ENCODE measurements around the gene APBB1IP.
"Not testable (repeated sequence)": the region's sequence is repeated elsewhere in the genome, so short reads cannot be mapped to it uniquely, and the experiment has no call there.

APBB1IP gene

DNA sequence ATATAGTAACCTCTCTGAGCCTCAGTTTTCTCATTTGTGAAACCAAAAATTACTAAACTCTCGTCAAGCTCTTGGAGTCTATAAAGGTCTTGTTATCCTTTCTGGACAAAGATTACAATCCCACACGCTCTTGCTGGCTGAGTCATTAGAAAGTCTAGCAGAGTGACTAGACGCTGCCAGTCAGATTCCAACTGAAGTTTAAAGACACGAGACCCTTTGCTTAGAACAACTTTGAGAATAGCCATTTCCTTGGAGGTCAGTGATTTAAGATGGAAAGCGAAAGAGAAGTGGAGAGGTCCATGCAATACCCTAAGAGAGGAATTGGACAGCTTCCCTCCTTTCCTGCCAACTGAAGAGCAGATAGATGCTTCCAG is 119.5 kb downstream of the APBB1IP start:
- no peak for DNase-seq (ENCODE audit: low spot score)

GRCh38 chr10:26566525-26567350 is 128.6 kb downstream of the APBB1IP start:
- no peak for DNase-seq (ENCODE audit: low spot score)

DNA sequence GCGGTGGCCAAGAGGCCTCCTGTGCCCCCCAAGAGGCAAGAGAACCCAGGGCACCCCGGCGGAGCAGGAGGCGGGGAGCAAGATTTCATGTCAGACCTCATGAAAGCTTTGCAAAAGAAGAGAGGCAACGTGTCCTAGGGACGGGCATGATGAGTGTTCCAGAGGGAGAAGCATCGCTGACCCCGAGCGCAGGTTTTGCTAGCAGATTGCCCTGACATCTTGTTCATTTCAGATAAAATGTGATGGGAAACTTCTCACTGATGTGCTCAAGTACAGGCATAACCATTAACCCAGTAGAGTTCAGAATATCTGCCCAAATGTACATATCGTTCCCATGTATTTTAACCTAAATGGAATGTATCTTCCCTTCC is 129.2 kb downstream of the APBB1IP start:
- no peak for DNase-seq (ENCODE audit: low spot score)

- no peak for DNase-seq (ENCODE audit: low spot score)
Measured at GRCh38 chr10:26571655-26572054, 133.5 kb downstream of the APBB1IP start.

- DNase-seq (ENCODE audit: low spot score), result no peak
Measured at GRCh38 chr10:26573674-26574073, 135.5 kb downstream of the APBB1IP start.

GRCh38 chr10:26574783-26575182 is 136.6 kb downstream of the APBB1IP start:
- DNase-seq (ENCODE audit: low spot score), result no peak

DNA sequence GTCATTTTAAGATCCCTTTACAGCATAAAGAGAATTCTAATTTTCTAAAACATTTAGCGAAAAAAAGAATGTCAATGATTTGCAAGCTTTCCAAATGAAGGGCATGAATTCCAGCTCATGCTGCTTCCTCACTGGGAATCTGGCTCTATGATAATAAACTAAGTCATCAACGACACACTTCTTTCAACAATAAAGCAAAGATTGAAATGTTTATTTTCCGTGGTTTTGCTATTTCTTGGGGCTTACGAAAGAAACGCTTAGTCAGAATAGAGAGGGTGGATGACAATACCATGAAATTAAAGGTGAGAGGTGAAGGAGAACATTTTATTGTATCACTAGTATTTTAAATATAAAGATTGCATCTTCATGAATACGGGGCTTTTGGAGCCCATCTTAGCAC is 140.2 kb downstream of the APBB1IP start:
- DNase-seq (ENCODE audit: low spot score), result not testable (repeated sequence)

DNA sequence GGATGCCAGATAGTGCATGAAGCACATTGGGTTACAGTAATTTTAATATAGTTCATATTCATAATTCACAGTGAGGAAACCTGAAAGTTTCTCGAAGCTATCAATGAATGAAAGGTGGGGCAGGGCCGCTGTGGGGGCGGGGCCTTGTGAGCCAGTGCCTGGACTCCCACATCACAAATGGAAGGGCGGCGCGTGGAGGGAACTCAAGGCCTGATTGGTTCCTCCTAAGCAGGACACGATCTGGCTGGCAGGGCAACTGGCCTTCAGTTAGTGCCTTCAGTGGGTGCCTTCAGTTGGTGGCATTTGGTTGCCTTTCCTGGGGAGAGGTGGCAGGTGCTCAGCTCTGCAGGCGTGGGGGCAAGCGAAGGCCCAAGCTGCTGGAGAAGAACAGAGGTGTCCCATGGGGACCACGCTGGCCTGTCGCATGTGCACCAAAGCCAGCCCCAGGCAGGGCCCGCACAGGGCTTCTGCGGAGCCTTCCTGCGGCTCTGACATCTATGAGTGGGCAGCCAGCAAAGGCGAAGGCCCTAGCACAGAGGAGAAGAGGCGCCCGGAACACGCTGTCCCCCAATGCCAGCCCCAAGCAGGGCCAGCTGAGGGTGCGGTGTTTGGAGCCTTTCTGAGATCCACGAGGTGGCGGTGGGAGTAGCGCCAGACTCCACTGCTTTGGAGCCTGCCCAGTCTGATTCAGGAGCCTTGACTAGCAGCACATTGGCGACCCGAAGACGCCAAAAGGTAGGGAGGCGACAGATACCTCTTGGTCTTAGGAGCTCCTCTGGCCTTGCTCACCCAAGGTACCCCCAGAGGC is 141.3 kb downstream of the APBB1IP start:
- no peak for DNase-seq (ENCODE audit: low spot score)

- no peak for DNase-seq (ENCODE audit: low spot score)
Measured at GRCh38 chr10:26586211-26586610, 148.1 kb downstream of the APBB1IP start.

DNA sequence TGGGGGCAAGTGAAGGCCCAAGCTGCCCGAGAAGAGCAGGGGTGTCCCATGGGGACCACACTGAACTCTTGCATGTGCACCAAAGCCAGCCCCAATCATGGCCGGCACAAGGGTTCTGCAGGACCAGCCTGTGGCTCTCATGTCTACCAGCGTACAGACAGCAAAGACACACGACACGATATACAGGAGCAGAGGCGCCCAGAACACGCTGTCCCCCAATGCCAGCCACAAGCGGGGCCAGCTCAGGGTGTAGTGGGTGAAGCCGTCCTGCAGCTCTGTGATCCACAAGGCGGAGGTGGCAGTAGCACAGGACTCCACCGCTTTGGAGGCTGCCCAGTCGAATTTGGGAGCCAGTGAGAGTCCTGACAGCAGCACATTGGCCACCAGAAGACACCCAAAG is 150.5 kb downstream of the APBB1IP start:
- no peak for DNase-seq (ENCODE audit: low spot score)

GRCh38 chr10:26589813-26590212 is 151.7 kb downstream of the APBB1IP start:
- DNase-seq (ENCODE audit: low spot score), result not testable (repeated sequence)

DNA sequence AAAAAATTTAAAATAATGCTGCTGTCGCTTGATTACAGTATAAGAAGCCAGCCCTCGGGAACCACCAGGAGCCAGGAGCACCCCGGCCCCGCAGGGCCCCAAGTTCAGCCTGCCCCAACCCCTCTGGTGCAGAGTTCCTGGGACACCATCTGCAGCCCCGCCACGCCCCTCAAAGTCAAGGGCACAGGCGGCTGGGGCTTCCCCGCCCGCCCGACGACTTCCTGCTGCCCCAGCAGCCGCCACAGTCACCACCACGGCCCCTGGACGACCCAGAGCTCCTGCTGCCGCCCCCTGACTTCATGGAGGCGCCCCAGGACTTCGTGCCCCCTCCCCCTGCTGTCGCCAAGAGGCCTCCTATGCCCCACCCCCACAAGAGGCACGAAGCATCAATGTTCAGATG is 155.8 kb downstream of the APBB1IP start:
- no peak for DNase-seq (ENCODE audit: low spot score)

DNA sequence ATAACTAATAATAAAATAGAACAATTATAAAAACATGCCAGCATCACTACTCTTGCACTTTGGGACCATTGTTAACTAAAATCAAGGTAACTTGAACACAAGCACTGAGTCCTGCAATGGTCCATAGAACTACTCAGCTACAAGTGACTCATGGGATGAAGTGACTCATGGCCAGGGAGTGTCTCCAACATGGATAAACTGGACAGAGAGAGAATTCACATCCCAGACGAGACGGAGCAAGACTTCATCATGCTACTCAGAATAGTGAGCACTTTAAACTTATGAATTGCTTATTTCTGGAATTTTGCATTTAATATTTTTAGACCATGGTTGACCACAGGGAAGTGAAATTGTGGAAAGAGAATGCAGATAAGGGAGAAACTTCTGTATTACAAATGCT is 165.1 kb downstream of the APBB1IP start:
- not testable (repeated sequence) for DNase-seq (ENCODE audit: low spot score)

DNA sequence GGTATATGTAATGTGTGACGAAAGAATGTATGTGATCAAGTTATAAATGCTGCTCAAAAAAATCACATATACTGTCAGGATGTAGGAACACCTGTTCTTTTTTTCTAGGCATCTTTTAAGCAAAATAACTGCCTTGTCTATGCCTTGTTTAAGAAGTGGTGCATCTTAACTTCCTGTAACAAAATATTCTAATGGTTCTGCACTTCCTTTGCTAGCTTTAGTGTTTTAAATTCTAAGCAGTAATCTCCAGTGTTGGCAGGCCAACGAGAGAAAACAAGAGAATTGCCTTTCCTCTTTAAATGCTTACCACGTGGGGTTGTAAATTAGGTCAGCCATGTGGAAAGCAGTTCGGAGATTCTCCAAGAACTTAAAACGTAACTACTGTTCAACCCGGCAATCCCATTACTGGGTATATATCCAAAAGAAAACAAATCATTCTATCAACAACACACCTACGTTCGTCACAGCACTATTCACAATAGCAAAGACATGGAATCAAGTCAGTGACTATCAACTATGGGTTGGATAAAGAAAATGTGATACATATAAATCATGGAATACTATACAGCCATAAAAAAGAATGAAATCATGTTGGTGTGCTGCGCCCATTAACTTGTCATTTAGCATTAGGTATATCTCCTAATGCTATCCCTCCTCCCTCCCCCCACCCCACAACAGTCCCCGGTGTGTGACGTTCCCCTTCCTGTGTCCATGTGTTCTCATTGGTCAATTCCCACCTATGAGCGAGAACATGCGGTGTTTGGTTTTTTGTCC is 166.4 kb downstream of the APBB1IP start:
- not testable (repeated sequence) for DNase-seq (ENCODE audit: low spot score)

- not testable (repeated sequence) for DNase-seq (ENCODE audit: low spot score)
Measured at GRCh38 chr10:26606389-26606877, 168.3 kb downstream of the APBB1IP start.

DNA sequence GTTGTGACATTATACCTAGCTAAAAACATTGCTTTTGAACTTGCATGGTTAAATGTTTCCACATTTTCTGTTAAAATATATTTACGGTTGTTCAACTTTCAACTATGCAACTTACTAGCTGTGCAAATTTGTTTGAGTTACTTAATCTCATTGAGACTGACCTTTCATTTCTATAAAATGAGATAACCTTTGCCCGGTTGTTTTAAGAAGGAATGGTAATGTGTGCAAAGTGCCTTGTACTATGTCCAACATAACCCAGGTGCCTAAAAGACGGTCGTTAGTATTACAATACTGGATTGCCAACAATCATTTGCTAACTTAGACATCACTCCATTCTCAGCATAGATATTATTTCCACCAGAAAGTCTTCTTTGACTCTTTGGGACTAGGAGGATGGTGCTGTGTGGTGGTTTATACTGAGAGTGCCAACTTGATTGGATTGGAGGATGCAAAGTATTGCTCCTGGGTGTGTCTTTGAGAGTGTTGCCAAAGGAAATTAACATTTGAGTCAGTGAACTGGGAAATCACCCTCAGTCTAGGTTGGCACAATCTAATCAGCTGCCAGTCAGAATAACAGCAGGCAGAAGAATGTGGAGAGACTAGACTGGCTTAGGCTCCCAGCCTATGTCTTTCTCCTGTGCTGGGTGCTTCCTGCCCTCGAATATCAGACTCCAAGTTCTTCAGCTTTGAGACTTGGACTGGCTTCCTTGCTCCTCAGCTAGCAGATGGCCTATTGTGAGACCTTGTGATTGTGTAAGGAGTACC is 174.2 kb downstream of the APBB1IP start:
- DNase-seq (ENCODE audit: low spot score), result no peak
